HCT116 (cell line): Measurements from ENCODE around the gene ARHGAP11B. TPM values are rescaled to one million over a fixed set of nuclear protein-coding genes. Genes with fewer than 3 reads are reported as not detected.

Experiments used
- total RNA-seq: library from RNA; stranded (reverse); gene quantifications from one replicate; pipeline ENCODE4 v1.2.1, GENCODE V29; 2021; ENCODE audit not compliant: unreplicated experiment

Gene ARHGAP11B

Other genes starting within 250 kb of the ARHGAP11B start
- 7.4 TPM for gene CHRFAM7A, start 232.6 kb upstream of the ARHGAP11B start, total RNA-seq
- 0.57 TPM for gene GOLGA8R, start 211.9 kb upstream of the ARHGAP11B start, total RNA-seq
- not detected for gene GOLGA8Q, start 74.1 kb upstream of the ARHGAP11B start, total RNA-seq
- 0.79 TPM for gene GOLGA8H, start 22.1 kb upstream of the ARHGAP11B start, total RNA-seq